Measurements from ENCODE around the gene ATG9B.

ATG9B gene

DNA sequence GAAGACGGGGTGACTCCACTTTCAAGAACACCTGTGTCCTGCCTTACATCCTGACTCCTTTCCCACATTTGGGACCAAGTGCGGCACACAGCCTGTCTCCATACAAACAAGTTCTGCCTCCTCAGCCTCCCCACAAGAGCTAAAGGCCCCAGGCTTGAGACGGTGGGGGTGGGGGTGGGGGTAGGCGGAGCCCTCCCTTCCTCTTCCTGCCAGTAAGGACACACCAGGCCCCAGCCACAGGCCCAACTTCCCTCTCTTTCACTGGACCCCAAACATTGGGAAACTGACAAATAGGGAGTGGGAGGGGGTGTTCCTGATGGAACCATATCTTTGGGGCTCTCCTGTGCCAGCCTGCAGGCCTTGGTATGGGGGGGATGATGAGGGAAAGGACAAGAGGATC, 28.8 kb upstream of the ATG9B start (continued):
- TF ChIP-seq, protein P1, sequence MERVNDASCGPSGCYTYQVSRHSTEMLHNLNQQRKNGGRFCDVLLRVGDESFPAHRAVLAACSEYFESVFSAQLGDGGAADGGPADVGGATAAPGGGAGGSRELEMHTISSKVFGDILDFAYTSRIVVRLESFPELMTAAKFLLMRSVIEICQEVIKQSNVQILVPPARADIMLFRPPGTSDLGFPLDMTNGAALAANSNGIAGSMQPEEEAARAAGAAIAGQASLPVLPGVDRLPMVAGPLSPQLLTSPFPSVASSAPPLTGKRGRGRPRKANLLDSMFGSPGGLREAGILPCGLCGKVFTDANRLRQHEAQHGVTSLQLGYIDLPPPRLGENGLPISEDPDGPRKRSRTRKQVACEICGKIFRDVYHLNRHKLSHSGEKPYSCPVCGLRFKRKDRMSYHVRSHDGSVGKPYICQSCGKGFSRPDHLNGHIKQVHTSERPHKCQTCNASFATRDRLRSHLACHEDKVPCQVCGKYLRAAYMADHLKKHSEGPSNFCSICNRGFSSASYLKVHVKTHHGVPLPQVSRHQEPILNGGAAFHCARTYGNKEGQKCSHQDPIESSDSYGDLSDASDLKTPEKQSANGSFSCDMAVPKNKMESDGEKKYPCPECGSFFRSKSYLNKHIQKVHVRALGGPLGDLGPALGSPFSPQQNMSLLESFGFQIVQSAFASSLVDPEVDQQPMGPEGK (CRISPR knock-in tag; IDR thresholded peaks at IDR 0.05; ENCODE audit: borderline replicate concordance): no peak
- TF ChIP-seq ARNTL (CRISPR knock-in tag; IDR thresholded peaks at IDR 0.05; ENCODE audit: borderline replicate concordance, low read depth) (no peak), ZNF70 (CRISPR knock-in tag; IDR thresholded peaks at IDR 0.05) (no peak), ZFP30 (CRISPR knock-in tag; IDR thresholded peaks at IDR 0.05) (no peak), GLIS3 (CRISPR knock-in tag; IDR thresholded peaks at IDR 0.05) (no peak), TCF4 (CRISPR knock-in tag; IDR thresholded peaks at IDR 0.05; ENCODE audit: borderline replicate concordance) (no peak), ESRRG (CRISPR knock-in tag; IDR thresholded peaks at IDR 0.05) (no peak)

DNA sequence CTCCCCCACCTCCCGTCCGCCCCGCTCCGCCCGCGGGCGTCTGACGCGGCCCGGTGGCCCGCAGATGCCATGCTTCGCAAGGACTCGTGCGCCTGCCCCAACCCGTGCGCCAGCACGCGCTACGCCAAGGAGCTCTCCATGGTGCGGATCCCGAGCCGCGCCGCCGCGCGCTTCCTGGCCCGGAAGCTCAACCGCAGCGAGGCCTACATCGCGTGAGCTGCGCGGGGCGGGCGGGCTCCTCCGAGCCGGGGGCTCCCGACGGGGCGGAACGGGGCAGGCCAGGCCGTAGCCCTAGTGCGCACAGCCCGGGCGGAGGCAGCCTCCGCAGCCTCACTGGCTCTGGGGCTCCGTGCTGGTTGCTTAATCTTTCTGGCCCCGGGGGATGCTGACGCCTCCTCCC, 26.8 kb upstream of the ATG9B start:
- TF ChIP-seq, protein P2, sequence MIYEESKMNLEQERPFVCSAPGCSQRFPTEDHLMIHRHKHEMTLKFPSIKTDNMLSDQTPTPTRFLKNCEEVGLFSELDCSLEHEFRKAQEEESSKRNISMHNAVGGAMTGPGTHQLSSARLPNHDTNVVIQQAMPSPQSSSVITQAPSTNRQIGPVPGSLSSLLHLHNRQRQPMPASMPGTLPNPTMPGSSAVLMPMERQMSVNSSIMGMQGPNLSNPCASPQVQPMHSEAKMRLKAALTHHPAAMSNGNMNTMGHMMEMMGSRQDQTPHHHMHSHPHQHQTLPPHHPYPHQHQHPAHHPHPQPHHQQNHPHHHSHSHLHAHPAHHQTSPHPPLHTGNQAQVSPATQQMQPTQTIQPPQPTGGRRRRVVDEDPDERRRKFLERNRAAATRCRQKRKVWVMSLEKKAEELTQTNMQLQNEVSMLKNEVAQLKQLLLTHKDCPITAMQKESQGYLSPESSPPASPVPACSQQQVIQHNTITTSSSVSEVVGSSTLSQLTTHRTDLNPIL (CRISPR knock-in tag; IDR thresholded peaks at IDR 0.05; ENCODE audit: low read depth): no peak
- TF ChIP-seq, protein P3, sequence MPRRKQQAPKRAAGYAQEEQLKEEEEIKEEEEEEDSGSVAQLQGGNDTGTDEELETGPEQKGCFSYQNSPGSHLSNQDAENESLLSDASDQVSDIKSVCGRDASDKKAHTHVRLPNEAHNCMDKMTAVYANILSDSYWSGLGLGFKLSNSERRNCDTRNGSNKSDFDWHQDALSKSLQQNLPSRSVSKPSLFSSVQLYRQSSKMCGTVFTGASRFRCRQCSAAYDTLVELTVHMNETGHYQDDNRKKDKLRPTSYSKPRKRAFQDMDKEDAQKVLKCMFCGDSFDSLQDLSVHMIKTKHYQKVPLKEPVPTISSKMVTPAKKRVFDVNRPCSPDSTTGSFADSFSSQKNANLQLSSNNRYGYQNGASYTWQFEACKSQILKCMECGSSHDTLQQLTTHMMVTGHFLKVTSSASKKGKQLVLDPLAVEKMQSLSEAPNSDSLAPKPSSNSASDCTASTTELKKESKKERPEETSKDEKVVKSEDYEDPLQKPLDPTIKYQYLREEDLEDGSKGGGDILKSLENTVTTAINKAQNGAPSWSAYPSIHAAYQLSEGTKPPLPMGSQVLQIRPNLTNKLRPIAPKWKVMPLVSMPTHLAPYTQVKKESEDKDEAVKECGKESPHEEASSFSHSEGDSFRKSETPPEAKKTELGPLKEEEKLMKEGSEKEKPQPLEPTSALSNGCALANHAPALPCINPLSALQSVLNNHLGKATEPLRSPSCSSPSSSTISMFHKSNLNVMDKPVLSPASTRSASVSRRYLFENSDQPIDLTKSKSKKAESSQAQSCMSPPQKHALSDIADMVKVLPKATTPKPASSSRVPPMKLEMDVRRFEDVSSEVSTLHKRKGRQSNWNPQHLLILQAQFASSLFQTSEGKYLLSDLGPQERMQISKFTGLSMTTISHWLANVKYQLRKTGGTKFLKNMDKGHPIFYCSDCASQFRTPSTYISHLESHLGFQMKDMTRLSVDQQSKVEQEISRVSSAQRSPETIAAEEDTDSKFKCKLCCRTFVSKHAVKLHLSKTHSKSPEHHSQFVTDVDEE (CRISPR knock-in tag; IDR thresholded peaks at IDR 0.05): no peak
- TF ChIP-seq SNAI2 (CRISPR knock-in tag; IDR thresholded peaks at IDR 0.05): no peak
- no peak for ATAC-seq

DNA sequence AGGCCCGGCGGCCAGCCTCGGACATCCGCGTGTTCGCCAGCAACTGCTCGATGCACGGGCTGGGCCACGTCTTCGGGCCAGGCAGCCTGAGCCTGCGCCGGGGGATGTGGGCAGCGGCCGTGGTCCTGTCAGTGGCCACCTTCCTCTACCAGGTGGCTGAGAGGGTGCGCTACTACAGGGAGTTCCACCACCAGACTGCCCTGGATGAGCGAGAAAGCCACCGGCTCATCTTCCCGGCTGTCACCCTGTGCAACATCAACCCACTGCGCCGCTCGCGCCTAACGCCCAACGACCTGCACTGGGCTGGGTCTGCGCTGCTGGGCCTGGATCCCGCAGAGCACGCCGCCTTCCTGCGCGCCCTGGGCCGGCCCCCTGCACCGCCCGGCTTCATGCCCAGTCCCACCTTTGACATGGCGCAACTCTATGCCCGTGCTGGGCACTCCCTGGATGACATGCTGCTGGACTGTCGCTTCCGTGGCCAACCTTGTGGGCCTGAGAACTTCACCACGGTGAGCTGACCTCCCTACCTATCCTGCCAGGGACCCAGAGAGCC, 24.7 kb upstream of the ATG9B start:
- ATAC-seq: no peak
- TF ChIP-seq, protein P1 (CRISPR knock-in tag; IDR thresholded peaks at IDR 0.05; ENCODE audit: borderline replicate concordance): no peak
- TF ChIP-seq RARB (CRISPR knock-in tag; IDR thresholded peaks at IDR 0.05): no peak
- no peak for TF ChIP-seq SNAI2 (CRISPR knock-in tag; IDR thresholded peaks at IDR 0.05)

DNA sequence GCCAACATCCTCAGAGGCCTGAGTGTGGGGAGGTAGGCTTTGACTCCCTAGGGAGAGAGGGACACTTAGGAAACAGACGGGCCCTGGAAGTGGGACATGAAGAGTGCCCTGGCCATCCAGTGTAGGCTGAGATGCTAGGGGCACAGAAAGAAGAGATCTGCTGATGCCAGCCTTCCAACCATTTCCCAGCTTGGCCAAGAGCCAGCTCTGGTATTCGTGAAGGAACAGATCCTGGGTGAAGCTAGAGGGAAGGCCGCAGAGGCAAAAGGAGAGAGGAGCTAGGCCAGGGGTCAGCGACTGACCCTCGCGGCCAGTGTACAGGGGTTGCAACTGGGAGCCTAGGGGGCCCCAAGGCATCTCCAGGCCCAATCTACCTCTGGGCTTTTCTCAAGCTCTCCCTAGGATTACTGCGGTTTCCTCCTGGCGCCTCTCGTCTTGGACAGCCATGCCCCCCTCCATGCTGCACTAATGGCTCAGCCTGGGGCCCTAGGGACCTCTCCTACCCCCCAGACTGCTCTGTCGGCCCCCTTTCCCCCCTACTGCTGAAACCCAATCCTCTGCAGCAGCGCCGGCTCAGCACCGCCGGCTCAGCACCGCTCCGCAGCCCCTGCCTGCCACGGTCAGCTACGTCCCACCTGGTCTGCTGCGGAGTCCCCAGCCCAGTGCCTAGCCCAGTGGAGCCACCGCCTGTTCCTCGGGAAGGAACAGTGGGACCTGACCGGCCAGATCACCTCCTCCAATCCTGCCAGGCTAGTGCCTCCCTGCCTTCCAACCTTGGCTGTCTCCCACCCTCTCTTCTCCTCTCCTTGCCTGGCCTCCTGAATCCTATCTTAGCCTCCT, 23.9 kb upstream of the ATG9B start, which contains the start of gene ASIC3:
TSS of gene ASIC3 (plus strand) at position 556 of the 840 bp plus-strand sequence. CDS start 355 bp downstream, outside the sequence.
- peak; percentile 1 for ATAC-seq
- TF ChIP-seq, protein P2 (CRISPR knock-in tag; IDR thresholded peaks at IDR 0.05; ENCODE audit: low read depth): no peak
- TF ChIP-seq ZNF70 (CRISPR knock-in tag; IDR thresholded peaks at IDR 0.05) (no peak), PPARA (CRISPR knock-in tag; IDR thresholded peaks at IDR 0.05; ENCODE audit: borderline replicate concordance) (no peak), ZFP30 (CRISPR knock-in tag; IDR thresholded peaks at IDR 0.05) (no peak), BACH2 (CRISPR knock-in tag; IDR thresholded peaks at IDR 0.05; ENCODE audit: borderline replicate concordance) (no peak), ESRRG (CRISPR knock-in tag; IDR thresholded peaks at IDR 0.05) (no peak), ZNF565 (CRISPR knock-in tag; conservative IDR thresholded peaks at IDR 0.05; ENCODE audit: low read depth) (no peak), TOX (CRISPR knock-in tag; IDR thresholded peaks at IDR 0.05; ENCODE audit: borderline replicate concordance) (no peak), ARNTL (CRISPR knock-in tag; IDR thresholded peaks at IDR 0.05; ENCODE audit: borderline replicate concordance, low read depth) (no peak), SNAI2 (CRISPR knock-in tag; IDR thresholded peaks at IDR 0.05) (no peak)
- TF ChIP-seq, protein P3 (CRISPR knock-in tag; IDR thresholded peaks at IDR 0.05): no peak
- TF ChIP-seq, protein P4, sequence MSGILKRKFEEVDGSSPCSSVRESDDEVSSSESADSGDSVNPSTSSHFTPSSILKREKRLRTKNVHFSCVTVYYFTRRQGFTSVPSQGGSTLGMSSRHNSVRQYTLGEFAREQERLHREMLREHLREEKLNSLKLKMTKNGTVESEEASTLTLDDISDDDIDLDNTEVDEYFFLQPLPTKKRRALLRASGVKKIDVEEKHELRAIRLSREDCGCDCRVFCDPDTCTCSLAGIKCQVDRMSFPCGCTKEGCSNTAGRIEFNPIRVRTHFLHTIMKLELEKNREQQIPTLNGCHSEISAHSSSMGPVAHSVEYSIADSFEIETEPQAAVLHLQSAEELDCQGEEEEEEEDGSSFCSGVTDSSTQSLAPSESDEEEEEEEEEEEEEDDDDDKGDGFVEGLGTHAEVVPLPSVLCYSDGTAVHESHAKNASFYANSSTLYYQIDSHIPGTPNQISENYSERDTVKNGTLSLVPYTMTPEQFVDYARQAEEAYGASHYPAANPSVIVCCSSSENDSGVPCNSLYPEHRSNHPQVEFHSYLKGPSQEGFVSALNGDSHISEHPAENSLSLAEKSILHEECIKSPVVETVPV (CRISPR knock-in tag; IDR thresholded peaks at IDR 0.05): no peak
- TF ChIP-seq, protein P5, sequence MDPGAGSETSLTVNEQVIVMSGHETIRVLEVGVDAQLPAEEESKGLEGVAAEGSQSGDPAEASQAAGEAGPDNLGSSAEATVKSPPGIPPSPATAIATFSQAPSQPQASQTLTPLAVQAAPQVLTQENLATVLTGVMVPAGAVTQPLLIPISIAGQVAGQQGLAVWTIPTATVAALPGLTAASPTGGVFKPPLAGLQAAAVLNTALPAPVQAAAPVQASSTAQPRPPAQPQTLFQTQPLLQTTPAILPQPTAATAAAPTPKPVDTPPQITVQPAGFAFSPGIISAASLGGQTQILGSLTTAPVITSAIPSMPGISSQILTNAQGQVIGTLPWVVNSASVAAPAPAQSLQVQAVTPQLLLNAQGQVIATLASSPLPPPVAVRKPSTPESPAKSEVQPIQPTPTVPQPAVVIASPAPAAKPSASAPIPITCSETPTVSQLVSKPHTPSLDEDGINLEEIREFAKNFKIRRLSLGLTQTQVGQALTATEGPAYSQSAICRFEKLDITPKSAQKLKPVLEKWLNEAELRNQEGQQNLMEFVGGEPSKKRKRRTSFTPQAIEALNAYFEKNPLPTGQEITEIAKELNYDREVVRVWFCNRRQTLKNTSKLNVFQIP (CRISPR knock-in tag; IDR thresholded peaks at IDR 0.05; ENCODE audit: borderline replicate concordance, low read depth): no peak

All from SK-N-SH treated with all-trans-retinoic acid at 6 μM for 48 hours (cell line).